Nucleus accumbens (tissue), 56 donors: ENCODE data around the gene GABRG3.

Experiments
- DNase-seq, 56 donors: peaks; one replicate each; lab custom pipeline; 2025; lab: John Stamatoyannopoulos, UW

GABRG3 gene

DNA sequence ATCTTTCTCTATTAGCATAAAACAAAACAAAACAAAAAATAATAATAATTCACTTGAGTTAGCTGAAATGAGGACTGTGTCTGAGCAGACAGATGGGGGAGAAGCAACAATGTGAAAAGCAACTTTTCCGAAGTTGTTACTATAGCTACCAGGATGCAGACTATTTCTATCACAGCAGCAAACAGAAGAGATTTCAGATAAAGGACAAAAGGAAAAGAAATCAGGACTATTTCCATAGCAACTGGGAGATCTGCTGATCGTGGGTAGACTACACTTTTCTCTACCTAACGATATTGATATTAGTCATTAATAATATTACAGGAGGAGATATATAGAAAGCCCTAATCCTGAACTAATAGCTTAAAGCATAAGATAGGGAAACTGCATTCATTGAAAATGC is 321.7 kb downstream of the GABRG3 start:
- no peak for DNase-seq

DNA sequence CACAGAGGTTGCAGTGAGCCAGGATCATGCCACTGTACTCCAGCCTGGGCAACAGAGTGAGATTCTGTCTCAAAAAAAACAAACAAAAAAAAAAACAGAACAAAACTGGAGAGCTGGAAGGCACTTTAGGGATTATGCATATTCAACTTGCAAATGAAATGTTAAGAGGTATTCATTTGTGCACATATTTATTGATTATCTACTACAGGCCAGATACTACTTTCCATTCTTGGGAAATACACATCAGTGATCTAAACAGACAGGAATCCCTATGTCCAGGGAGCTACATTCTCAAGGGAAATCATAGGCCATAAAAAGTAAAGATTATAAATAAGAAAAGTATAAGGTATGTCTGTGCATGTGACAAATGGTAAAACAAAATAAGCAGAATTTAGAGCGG is 322.6 kb downstream of the GABRG3 start:
- DNase-seq, result no peak

DNA sequence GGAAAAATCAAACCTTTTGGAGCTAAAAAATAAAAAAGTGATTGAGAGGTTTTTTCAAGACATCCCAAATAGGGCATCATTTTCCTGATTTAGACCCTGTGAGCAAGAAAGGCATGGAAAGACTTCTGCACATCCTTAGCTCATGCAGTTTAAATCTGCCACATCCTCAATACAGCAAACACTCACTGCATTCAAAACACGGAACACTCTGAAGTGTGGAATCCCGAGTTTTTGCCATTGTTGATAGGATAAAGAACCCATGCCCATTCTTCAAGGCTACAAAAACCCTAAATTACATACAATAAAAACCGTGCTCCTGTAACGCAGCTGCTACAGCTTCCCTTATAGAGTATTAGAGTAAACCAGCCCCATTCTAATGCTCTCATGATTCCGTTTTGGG is 346.8 kb downstream of the GABRG3 start:
- DNase-seq, result no peak

DNA sequence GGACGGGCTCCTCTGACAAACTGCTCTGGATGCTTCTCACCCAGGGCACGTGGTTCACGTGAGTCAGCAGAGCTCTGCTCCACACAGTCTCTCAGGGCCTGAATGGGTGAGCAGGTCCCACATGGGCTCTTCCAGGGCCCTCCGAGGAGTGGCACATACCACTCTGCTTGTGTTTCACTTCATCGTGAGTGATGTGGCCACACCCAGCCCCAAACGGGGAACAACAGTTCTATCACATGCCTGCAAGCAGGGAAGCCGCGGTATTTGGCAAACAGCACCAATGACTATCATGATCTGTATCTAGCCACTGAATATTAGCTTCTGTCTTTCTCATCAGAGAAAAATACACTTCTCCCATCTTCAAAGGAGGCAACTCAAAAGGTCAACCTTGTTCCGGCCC is 352.8 kb downstream of the GABRG3 start:
- no peak for DNase-seq

DNA sequence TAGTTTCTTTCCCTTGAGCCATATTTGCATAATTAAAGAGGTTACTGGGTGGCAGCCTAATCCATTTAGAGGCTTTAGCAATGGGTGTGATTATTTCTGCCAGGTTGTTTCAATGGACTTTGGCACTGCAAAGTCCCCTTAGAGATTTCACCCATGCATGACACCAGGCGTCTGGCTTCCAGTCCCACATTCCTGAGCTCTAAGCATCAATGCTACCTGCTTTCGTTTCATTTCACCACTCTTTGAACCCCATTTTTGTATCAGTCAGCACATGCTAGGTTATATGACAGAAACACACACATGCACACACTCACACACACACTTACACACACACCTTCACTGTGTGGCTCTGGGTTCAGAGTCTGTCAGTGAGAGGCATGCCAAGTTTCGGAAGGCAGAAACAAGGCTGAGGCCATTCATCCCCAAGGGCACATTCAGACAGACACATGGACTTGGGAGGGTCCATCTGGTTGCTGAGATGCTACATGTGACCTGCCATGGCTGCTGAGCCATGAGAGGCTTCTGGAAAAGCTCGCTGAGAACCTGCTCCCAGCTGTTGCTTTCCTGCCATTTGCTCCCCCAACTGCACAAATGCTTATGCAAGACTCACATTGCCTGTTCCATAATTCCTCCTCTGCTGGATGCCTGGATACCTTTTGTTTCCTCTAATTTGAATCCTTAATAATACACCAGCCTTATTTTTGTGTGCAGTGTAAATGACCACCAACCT is 354.1 kb downstream of the GABRG3 start:
- DNase-seq, result no peak

DNA sequence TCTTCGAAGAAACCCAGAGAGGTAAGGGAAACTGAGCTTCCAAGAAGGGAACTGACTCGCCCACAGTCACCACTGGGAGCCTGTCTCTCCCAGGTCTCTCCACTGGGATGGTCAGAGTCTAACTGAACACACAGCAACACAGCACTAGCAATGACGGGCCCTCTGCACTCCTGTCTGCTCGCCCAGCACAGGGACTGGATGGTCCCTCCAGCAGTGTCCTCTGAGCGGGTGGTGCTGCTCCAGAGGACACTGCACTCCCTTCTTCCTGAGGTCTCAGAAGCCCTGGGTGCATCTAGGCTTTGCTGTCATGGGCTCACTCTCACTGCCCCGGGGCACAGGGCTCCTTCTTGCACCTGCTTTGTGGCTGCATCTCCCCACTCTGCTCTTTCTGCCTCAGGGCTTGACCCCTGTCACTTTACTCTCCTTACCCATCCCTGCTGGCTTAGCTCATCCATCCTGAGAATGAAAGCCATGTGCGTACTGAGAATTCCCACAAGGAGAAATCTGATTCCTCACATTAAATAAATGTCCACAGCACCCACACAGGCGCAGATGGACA is 356.6 kb downstream of the GABRG3 start:
- no peak for DNase-seq

DNA sequence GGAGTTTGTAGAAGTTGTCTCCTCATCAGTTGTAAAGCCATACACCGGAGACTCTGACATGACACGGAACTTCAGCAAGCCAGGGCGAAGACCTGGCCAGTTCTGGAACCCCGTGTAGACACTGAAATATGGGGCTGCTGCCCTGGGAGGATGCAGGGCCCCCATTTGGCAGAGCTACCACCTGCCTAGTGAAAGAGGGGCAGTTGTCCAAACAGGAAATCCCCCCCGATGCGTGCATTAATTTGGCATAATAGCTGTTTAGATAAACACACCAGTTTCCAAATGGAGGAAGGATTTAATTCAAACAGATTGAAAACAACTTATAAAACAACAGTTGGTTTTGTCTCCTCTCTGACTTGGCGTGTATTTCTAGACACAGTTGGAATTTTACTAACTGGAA is 357.2 kb downstream of the GABRG3 start:
- DNase-seq, result no peak

DNA sequence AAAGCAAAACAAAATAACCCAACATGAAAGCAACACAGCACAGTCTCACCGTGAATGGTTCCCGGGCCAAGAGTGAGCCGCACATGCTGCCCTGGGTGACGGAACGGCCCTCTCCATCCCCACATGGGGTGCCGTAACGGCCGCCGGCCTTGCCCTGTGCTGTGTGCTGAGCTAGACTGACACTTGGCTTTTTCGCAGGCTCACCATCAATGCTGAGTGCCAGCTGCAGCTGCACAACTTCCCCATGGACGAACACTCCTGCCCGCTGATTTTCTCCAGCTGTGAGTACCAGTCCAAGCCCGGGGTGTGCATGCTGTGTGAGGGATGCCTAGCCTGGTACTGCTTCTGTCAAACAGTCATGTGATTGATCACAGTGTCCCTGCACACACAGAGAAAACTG is 357.6 kb downstream of the GABRG3 start:
- peak in 29 of 56 donors; percentile 5 to 64 (median 28) for DNase-seq

DNA sequence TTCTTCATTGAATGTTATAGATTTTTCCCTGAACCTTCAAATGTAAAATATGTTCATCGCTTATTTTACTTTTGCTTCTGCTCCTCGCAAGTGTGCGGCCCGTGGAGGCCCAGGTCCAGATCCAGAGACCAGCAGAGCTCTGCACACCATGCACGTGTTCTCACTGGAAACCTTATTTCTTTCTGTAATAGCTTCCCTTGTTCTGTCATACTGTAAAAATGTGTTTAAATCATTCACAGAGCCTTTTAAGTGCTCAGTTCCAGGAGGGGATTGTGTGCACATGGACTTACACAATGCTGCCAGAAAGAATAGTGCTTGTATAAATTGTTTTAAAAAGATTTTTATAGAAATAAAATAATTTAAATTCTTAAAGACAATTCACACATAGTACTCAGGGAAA is 359.3 kb downstream of the GABRG3 start:
- DNase-seq, result no peak

DNA sequence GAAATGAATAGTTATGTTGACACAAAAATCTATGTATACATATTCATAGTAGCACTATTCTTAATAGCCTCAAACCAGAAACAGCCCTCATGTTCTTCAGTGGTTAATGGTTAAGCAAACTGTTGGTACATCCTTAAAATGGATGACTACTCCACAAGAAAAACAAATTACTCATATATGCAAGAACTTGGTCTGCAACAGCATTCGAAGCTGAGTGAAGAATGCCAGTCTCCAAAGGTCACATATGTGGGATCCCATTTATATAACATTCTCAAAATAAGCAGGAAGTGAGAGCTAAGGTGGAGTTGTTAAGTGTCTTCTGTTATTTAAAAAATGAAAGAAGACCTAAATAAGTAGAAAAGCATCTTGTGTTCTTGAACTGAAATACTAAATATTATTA is 365.7 kb downstream of the GABRG3 start:
- DNase-seq, result no peak

DNA sequence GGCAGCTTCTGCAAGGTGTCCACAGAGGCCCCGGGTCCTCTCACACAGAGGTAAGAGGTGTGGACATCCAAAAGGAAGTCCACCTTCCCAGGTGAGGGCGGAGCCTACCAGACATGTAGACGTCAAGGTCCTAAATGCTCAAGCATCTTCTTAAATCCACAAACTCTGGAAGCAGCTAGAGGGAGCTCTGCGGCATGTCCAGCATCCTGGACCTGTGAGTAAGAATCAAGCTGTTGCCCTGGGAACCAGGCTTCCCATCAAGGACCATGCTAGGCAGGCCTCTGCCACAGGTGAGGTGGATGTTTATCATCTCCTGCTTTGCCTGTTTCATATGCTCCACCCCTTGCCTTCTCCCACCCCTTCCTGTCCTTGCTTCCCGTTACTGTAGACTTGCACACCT is 368.2 kb downstream of the GABRG3 start:
- no peak for DNase-seq

DNA sequence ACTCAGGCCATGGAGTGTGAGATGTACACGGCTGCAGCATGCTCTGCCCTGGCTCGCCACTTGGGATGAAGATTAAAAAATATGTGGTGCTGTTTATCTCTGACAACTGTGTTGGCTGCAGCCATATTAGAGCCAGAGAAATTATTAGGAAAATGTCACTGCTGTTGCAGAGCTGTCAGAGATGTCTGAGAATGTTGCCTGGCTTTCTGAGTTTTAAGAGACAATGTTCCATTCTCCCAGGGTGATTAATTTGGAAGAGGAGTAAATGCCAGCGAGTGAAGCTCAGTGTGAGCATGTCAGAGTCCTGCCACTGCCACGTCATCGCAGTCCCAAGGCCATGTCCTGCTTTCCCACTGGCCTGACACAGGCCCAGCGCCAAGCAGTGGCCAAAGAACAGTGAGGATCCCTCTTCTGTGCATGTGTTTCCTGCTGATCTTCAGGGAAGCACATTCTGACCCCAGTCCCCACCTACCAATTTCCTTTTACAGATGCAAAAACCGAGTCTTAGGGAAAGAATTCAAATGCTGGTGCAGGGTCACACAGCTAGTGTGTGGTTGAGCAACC is 370.9 kb downstream of the GABRG3 start:
- peak in 1 of 56 donors; percentile 11 for DNase-seq

DNA sequence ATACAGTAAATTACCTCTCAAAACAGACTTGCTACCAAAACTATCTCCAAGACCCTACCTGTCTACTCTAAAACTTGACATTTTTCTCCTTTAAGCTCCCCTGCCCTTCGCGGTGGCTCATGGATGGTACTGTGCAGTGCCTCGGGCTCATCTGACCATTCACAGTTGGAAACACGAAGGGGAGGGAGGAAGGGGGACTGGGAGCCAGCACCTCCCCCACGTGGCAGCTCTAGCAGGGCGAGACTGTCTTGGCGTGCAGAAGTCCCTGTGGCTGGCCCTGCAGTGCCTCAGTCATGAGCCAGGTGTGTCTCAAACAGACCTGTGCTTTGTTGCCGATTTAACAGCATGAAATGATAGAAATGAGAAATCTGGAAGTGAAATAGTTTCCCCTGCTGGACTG is 372.0 kb downstream of the GABRG3 start:
- DNase-seq, result peak in 1 of 56 donors; percentile 14

DNA sequence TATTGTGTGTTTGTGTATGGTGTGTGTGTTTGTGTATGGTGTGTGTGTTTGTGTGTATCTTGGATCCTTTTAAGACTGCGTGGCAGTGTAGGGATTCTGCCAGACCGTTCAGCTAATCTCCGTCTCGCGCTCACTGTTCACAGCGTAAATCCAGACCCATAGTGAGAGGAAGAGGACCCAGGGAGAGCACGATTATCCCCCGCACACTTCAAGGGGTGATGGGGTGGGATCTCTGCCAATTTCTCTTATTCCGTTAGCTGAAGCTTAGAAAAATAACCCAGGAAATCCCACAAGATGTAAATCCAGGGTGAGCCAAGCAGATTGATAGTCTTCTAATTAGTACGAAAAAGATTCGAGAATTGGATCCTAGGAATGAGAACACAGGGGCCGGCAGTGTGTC is 381.2 kb downstream of the GABRG3 start:
- no peak for DNase-seq

DNA sequence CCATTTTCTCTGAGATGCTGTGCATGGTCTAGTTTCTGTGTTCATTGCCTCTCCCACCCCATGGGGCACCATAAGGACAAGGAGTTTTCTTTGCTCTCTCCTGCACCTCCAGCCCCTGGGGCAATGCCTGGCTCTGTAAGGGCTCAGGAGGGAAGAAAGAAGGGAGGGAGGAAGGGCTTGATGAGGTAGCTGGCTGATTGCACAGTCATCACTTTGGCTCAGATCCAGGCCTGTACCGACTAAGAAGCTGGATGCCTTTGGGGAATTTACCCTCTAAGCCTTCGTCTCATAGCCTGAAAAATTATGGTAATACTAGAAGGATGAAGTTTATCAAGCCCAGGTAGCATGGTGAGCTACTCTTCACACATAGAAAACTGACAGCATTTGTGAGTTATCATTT is 382.9 kb downstream of the GABRG3 start:
- DNase-seq, result no peak

DNA sequence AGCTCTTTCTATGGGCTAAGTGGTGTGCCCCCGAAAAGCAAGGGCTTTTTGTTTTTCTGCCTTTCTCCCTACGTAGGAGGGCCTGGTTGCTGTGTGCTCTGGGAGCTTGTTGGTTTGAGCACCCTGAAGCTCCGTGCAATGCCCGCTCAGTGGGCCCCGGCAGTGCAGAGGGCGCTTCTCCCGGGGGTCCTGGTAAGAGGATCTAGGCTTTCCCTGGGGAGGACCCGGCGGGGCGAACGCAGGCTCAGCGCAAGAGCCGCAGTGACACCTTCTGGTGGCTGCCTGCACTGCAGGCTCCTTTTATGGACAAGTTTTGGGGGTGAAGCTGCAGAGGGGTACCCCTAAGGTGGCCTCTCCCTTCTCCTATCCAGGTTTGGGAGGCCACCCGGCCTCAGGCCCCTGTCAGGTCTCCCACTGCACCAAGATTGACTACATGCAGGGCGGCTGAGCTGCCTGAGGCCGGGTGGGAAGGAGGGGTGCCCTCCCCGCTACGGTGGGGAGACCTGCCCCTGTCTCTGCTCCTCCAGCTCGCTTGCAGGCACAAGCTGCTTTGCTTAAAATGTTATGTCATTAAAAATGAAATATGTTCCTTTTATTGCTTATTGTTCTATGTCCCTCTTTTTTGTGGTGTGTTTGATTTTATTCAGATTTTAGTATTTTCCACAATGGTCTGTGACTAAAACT is 387.9 kb downstream of the GABRG3 start:
- DNase-seq, result peak in 23 of 56 donors; percentile 2 to 51 (median 22)

DNA sequence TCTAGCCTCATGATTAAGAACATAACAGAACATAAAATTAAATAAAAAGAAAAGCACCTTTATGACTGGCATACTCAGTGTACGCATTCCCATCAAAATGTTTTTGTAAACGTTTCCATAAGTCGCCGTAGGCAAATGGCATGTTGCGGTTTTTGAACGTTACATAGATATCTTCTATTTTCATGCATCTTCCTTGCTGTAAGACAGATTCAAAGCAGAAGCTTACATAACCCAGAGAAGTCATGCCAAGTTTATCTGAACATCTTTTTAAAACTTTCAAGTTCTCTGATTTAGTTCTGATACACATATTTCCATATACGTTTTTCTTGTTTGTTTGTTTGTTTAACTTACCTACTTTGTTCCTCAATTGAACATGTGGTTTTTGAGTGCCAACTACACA is 388.6 kb downstream of the GABRG3 start:
- no peak for DNase-seq

DNA sequence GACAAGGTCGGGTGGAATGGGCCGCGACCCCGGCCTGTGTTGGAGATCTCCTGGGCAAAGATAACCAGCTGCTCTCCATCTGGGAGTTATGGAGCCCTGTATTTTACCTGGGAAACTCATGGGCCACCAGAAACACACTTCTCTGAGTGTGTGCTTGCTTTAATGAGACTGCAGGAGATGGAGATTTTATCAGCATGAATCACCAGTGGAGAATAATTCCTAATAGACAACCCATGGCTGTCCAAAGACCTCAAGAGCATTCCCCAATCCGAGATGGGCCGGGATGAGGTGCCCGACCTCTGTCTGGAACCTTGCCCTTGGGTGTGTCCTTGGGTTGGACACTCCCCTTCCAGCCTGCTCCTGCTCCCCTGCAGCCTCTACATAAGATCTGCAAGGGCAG is 389.3 kb downstream of the GABRG3 start:
- DNase-seq, result no peak

DNA sequence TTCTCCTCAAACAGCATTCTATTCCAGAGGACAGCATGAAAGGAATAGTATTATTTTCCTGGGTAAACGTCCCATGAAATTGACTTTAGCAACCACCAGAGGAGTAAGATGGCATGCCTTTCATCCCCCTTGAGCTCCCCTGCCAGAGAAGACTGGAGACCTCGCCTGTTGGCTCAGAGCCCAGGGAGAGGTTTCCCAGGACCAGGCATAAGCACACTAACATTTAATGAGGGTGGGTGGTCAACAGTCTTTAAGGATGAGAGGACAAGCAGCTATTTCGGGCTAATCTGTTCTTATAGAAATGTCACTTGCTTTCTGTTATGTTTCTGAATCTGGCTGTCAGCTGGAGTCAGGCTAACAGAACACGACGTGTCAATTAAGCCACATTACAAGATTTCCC is 390.5 kb downstream of the GABRG3 start:
- no peak for DNase-seq

DNA sequence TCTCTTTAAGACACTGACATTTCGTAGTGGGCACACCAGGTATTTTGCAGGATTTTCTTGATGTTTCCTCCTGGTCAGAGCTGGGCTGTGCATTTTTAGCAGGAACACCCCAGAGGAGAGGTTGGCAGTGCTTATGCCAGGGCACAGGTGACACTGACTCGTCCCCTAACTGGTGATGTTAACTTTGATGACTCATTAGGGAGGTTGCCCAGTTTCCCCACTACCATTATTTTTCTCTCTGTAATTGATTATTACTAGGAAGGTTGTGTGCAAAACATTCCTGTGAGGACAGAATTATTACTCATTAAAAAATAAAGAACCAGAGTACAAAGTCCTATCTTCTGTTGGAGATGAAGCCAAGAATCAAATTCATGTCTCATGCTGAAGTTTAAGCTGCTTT is 394.5 kb downstream of the GABRG3 start:
- no peak for DNase-seq

DNA sequence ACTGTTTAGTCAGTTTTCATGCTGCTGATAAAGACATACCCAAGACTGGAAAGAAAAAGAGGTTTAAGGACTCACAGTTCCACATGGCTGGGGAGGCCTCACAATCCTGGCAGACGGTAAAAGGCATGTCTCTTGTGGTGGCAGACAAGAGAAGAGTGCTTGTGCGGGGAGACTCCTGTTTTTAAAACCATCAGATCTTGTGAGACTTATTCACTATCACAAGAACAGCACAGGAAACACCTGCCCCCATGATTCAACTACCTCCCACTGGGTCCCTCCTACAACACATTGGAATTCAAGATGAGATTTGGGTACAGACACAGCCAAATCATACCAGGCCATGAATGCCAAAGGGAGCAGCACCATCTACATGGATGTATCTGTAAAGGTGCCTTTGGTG is 406.4 kb downstream of the GABRG3 start:
- peak in 10 of 56 donors; percentile 8 to 47 (median 16) for DNase-seq
